GM12878 (cell line): ENCODE results near the gene TSPEAR. TPM values are rescaled to one million over a fixed set of nuclear protein-coding genes. Genes with fewer than 3 reads are reported as not detected.

Experiments
- ATAC-seq: fragments of 200-7000 bp; cut with Tn5 transposase; 3 replicates; pipeline ENCODE4 v1.9.1; 2020; ENCODE audit warnings: mild to moderate bottlenecking, moderate library complexity
- BruUV-seq: library from RNA; stranded (reverse); fragments of 400-500 nt; replicated peaks from 2 replicates; lab custom pipeline; 2021; lab: Mats Ljungman, UMichigan
- CTCF ChIA-PET: fragments of 300-600 bp; sonication (Branson Sonifier 250); formaldehyde crosslinking; extraction: SDS; loops from one replicate; lab custom pipeline; 2021; ENCODE audit warnings: inconsistent platforms; lab: Yijun Ruan, JAX
- POLR2A ChIA-PET: fragments of 350-600 bp; formaldehyde crosslinking; extraction: SDS; loops from one replicate; lab custom pipeline; 2021; ENCODE audit warnings: inconsistent platforms; lab: Charles Lee
- RAD21 ChIA-PET: fragments of 300-600 bp; sonication (Branson Sonifier 250); formaldehyde crosslinking; loops from one replicate; lab custom pipeline; 2023; ENCODE audit warnings: antibody characterized with exemption; ENCODE audit not compliant: unreplicated experiment; lab: Charles Lee
- SMC1A ChIA-PET: fragments of 300-600 bp; sonication (Branson Sonifier 250); formaldehyde crosslinking; loops from one replicate; lab custom pipeline; 2023; ENCODE audit not compliant: unreplicated experiment, uncharacterized antibody; lab: Charles Lee
- DNase-seq: peaks from one replicate; pipeline ENCODE4 v3.0.0-alpha.2; 2011; ENCODE audit warnings: low read depth, low spot score
- FAIRE-seq: peaks from 3 replicates; lab custom pipeline; 2011; peaks lifted over from hg19 to GRCh38; lab: Jason Lieb, UNC
- H2AFZ ChIP-seq: 2 replicates; pipeline ENCODE4 v1.6.0; 2011; ENCODE audit warnings: low read depth, low read length, control low read depth; ENCODE audit not compliant: control insufficient read depth
- H3K27ac ChIP-seq: 2 replicates; pipeline ENCODE4 v1.5.1; 2011; ENCODE audit warnings: control low read depth; ENCODE audit not compliant: control insufficient read depth, insufficient read depth
- H3K27me3 ChIP-seq, 2 experiments: replicated peaks in 1 of 2; 2 replicates each; pipeline versions ENCODE4 v1.6.0 to v1.6.1; 2011; ENCODE audit warnings: low read length in 1 of 2; ENCODE audit not compliant: control insufficient read depth in 2 of 2, insufficient read depth in 2 of 2
- H3K36me3 ChIP-seq, 2 experiments: 2 replicates each; pipeline ENCODE4 v1.5.1; 2011; ENCODE audit warnings: low read length in 1 of 2; ENCODE audit not compliant: control insufficient read depth in 2 of 2, insufficient read depth in 2 of 2
- H3K4me1 ChIP-seq: 2 replicates; pipeline ENCODE4 v1.6.1; 2011; ENCODE audit warnings: mild to moderate bottlenecking, low read length, moderate library complexity, mixed read lengths; ENCODE audit not compliant: control insufficient read depth, insufficient read depth
- H3K4me2 ChIP-seq: 2 replicates; pipeline ENCODE4 v1.6.0; 2011; ENCODE audit warnings: control low read depth; ENCODE audit not compliant: control insufficient read depth, insufficient read depth
- H3K4me3 ChIP-seq: fragments of 200-600 bp; sonication (generic); 2 replicates; pipeline ENCODE4 v1.5.1; 2016
- H3K79me2 ChIP-seq: 2 replicates; pipeline ENCODE4 v1.6.0; 2011; ENCODE audit warnings: low read length; ENCODE audit not compliant: control insufficient read depth, insufficient read depth
- H3K9ac ChIP-seq: 2 replicates; pipeline ENCODE4 v1.8.0; 2011; ENCODE audit warnings: low read length, control low read depth, mixed read lengths; ENCODE audit not compliant: control insufficient read depth, insufficient read depth
- H3K9me3 ChIP-seq: replicated peaks from 3 replicates; pipeline ENCODE4 v1.5.1; 2011; ENCODE audit warnings: mild to moderate bottlenecking, low read length; ENCODE audit not compliant: control insufficient read depth, insufficient read depth
- H4K20me1 ChIP-seq: 2 replicates; pipeline ENCODE4 v1.6.0; 2011; ENCODE audit not compliant: control insufficient read depth, insufficient read depth
- EP300 ChIP-seq, 2 experiments: fragments of 150-350 bp in 1 of 2; IDR thresholded peaks; 2 replicates each; pipeline ENCODE4 v1.6.1; 2011 to 2012; ENCODE audit warnings: low read depth in 2 of 2, low read length in 2 of 2, borderline replicate concordance in 1 of 2, improper control_type of control experiment in 1 of 2, inconsistent platforms in 1 of 2; ENCODE audit not compliant: control insufficient read depth in 1 of 2
- MEF2B ChIP-seq: fragments of 450-650 bp; IDR thresholded peaks from 2 replicates; pipeline ENCODE4 v1.6.1; 2018; ENCODE audit warnings: mild to moderate bottlenecking, moderate library complexity; ENCODE audit not compliant: partially characterized antibody, poor library complexity, severe bottlenecking
- SMAD1 ChIP-seq: fragments of 450-650 bp; IDR thresholded peaks from 2 replicates; pipeline ENCODE4 v1.6.1; 2018; ENCODE audit warnings: mild to moderate bottlenecking, low read depth; ENCODE audit not compliant: partially characterized antibody
- TARDBP ChIP-seq: IDR thresholded peaks from 2 replicates; pipeline ENCODE4 v1.6.1; 2016; ENCODE audit warnings: borderline replicate concordance
- WGBS: methylation state at CpG from one replicate; pipeline ENCODE4 v1.1.6; 2016; ENCODE audit warnings: low lambda C conversion rate; ENCODE audit not compliant: insufficient replicate concordance, insufficient coverage; ENCODE audit errors: missing lambda C conversion rate; 5-methylcytosine and 5-hydroxymethylcytosine counted together
- in situ Hi-C: fragments of 300-500 bp; cut with MboI; formaldehyde crosslinking; loops from 9 replicates; pipeline ENCODE4 v1.14.3; 2018; ENCODE audit warnings: mixed read lengths
- intact Hi-C: fragments of 100-400 bp; cut with micrococcal nuclease; formaldehyde crosslinking; loops from one replicate; pipeline ENCODE4 v1.14.2; 2022; ENCODE audit not compliant: unreplicated experiment
- polyA plus RNA-seq, 11 experiments: library from polyadenylated mRNA; depleted of rRNA in 4 of 11; unstranded in 6 of 11; stranded (reverse) in 5 of 11; fragments of >200 nt; fragmentation: Nextera tagmentation in 4 of 11; fragmentation: Illumina TruSeq in 1 of 11; extraction: Ambion mirVana in 4 of 11; extraction: Trizol in 1 of 11; gene quantifications; 1 replicate in 1 of 11; 2 replicates in 10 of 11; pipeline versions ENCODE4 v1.2.1 to v1.2.3, GENCODE V29; 2011 to 2016; ENCODE audit warnings: inconsistent platforms in 2 of 11, missing spikeins in 2 of 11, low read depth in 1 of 11
- total RNA-seq, 4 experiments: library from RNA; depleted of rRNA in 3 of 4; stranded (reverse); fragments of >200 nt in 3 of 4; fragmentation: Illumina TruSeq in 1 of 4; extraction: Trizol in 1 of 4; gene quantifications; 2 replicates each; pipeline versions ENCODE4 v1.2.1 to v1.2.3, GENCODE V29; 2013 to 2021

TSPEAR gene
- total and polyA plus RNA-seq, 10 of the 15 experiments (the other 5 are each of a cell fraction or from before 2014, with no cell fraction given), result not detected

DNA sequence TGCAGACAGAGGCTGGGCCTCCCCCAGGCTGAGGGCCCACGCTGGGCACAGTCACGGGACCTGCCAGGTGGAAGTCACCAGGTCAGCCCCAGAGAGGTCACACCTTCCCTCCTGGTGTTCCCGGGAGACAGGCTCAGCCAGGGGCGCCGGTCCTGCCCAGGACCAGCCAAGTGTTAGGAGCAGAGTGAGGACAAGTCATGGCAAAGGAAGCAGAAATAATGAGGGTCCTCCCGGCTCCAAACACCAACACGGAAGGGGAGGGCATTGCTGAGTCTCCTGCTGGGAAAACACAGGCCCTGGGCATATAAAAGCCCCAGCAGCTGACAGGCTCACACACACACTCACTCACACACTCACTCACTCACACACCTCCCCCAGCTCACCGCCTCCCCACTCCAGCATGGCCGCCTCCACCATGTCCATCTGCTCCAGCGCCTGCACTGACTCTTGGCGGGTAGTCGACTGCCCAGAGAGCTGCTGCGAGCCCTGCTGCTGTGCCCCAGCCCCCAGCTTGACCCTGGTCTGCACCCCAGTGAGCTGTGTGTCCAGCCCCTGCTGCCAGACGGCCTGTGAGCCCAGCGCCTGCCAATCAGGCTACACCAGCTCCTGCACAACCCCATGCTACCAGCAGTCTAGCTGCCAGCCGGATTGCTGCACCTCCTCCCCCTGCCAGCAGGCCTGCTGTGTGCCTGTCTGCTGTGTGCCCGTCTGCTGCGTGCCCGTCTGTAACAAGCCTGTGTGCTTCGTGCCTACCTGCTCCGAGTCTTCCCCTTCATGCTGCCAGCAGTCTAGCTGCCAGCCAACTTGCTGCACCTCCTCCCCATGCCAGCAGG is 74.1 kb downstream of the TSPEAR start, which contains the start of gene KRTAP10-10:
Gene KRTAP10-10 (plus strand): TSS at position 339 of the 833 bp plus-strand sequence. CDS start 62 bp downstream, at position 401.
- Histone ChIP-seq H4K20me1 (no peaks in the 10 kb centered on the region), H3K36me3 (no peaks in the 10 kb centered on the region), H3K4me3 (no peak within 1 kb of the TSS), H3K4me2 (no peak within 1 kb of the TSS), H3K27me3 (no peaks in the 10 kb centered on the region), H2AFZ (no peak within 1 kb of the TSS), H3K9ac (no peak within 1 kb of the TSS), H3K9me3 (no peaks in the 10 kb centered on the region; the same call in 2 of the 3 replicates), H3K4me1 (no peaks in the 10 kb centered on the region)
- ATAC-seq (no peak), FAIRE-seq (no peak), DNase-seq (no peak)
- WGBS, result 37% methylated on average over 21 of the region's 21 CpGs
- ChIA-PET SMC1A (no interaction called here), RAD21 (no interaction called here), POLR2A (no interaction called here)
- intact Hi-C loops, result no loop called here
- in situ Hi-C loops, result no loop called here
- TF ChIP-seq EP300 (IDR thresholded peaks at IDR 0.05; ENCODE audit: borderline replicate concordance in 1 of 2, control insufficient read depth in 1 of 2, low read depth in 2 of 2, low read length in 2 of 2) (no peak), MEF2B (no peak), SMAD1 (no peak), TARDBP (no peak)
- TF ChIP-seq, all 136 proteins: peak for 0
- Histone ChIP-seq H3K27ac (no peak within 1 kb of the TSS), H3K79me2 (no peaks in the 10 kb centered on the region)
- no TSS peak for BruUV-seq
- CTCF ChIA-PET, result no interaction called here
